Vagina (tissue), 2 donors: Measurements from ENCODE around the gene LLGL1.

Experiments
- CTCF ChIP-seq, 3 experiments: fragments of 450-650 bp in 2 of 3; fragments of 200-600 bp in 1 of 3; sonication (generic) in 1 of 3; IDR thresholded peaks; one replicate each; pipeline ENCODE4 v1.5.1; 2017 to 2019; ENCODE audit warnings: antibody characterized with exemption in 3 of 3, mild to moderate bottlenecking in 2 of 3, moderate library complexity in 2 of 3
- POLR2A ChIP-seq, 2 donors: fragments of 450-650 bp; IDR thresholded peaks; one replicate each; pipeline ENCODE4 v1.6.1; 2017; ENCODE audit warnings: antibody characterized with exemption in 2 of 2, mild to moderate bottlenecking in 2 of 2, moderate library complexity in 2 of 2
- POLR2AphosphoS5 ChIP-seq, 2 donors: sonication (generic); formaldehyde crosslinking; IDR thresholded peaks; one replicate each; pipeline ENCODE4 v1.9.0; 2017; ENCODE audit warnings: antibody characterized with exemption in 2 of 2, mild to moderate bottlenecking in 2 of 2, low read depth in 1 of 2; ENCODE audit not compliant: insufficient read depth in 1 of 2

DNA sequence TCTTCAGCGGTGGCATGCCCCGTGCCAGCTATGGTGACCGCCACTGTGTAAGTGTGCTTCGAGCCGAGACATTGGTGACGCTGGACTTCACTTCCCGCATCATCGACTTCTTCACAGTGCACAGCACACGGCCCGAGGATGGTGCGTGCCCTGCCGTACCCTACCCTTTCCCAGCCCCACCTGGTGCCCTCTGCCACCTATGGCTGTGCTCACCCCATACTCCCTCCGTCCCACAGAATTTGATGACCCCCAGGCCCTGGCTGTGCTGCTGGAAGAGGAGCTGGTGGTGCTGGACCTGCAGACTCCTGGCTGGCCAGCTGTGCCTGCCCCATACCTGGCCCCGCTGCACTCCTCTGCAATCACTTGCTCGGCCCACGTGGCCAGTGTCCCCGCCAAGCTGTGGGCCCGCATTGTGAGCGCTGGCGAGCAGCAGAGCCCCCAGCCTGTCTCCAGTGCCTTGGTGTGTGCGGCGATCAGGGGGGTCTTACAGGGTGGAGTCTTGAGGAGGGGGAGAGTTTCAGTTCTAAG, 9.5 kb downstream of the LLGL1 start:
- TF ChIP-seq CTCF (IDR thresholded peaks at IDR 0.05) (no peak), POLR2A (IDR thresholded peaks at IDR 0.05) (no peak), POLR2AphosphoS5 (IDR thresholded peaks at IDR 0.05; ENCODE audit: insufficient read depth in 1 of 2, low read depth in 1 of 2) (no peak)
